Measurements from ENCODE around the gene ARMC3.
A peak's percentile ranks its signal among the peaks of the same experiment; 100 is the strongest.
"Not testable (repeated sequence)": the region's sequence is repeated elsewhere in the genome, so short reads cannot be mapped to it uniquely, and the experiment has no call there.

Gene ARMC3

GRCh38 chr10:23067337-23067736, 139.5 kb downstream of the ARMC3 start:
- TF ChIP-seq CTCF (IDR thresholded peaks at IDR 0.05; ENCODE audit: low read depth, low read length, missing control alignments): no peak
- H3K4me3 ChIP-seq (ENCODE audit: low read depth, low read length): no peak overlapping the region
- DNase-seq (ENCODE audit: low read depth): no peak
- in situ Hi-C loops (cut with HindIII; ENCODE audit: low sequenced_read_pairs): no loop called here

GRCh38 chr10:23067939-23068775, 140.3 kb downstream of the ARMC3 start:
- peak; percentile 47 for DNase-seq (ENCODE audit: low read depth)
- in situ Hi-C loops (cut with HindIII; ENCODE audit: low sequenced_read_pairs): no loop called here

GRCh38 chr10:23069019-23069815, 141.4 kb downstream of the ARMC3 start:
- in situ Hi-C loops (cut with HindIII; ENCODE audit: low sequenced_read_pairs): no loop called here
- no peak for DNase-seq (ENCODE audit: low read depth)
- TF ChIP-seq CTCF (IDR thresholded peaks at IDR 0.05; ENCODE audit: low read depth, low read length, missing control alignments): no peak
- H3K4me3 ChIP-seq (ENCODE audit: low read depth, low read length): no peak overlapping the region

More at GRCh38 chr10:23067939-23068775, 140.3 kb downstream of the ARMC3 start:
- TF ChIP-seq CTCF (IDR thresholded peaks at IDR 0.05; ENCODE audit: low read depth, low read length, missing control alignments): peak; percentile 88
- H3K4me3 ChIP-seq (ENCODE audit: low read depth, low read length): no peak overlapping the region

GRCh38 chr10:23070092-23070912, 142.4 kb downstream of the ARMC3 start:
- DNase-seq (ENCODE audit: low read depth); in situ Hi-C loops (cut with HindIII; ENCODE audit: low sequenced_read_pairs); H3K4me3 ChIP-seq (ENCODE audit: low read depth, low read length): not testable (repeated sequence)

- TF ChIP-seq CTCF (IDR thresholded peaks at IDR 0.05; ENCODE audit: low read depth, low read length, missing control alignments): no peak
- no peak for DNase-seq (ENCODE audit: low read depth)
- no peak overlapping the region for H3K4me3 ChIP-seq (ENCODE audit: low read depth, low read length)
- in situ Hi-C loops (cut with HindIII; ENCODE audit: low sequenced_read_pairs): no loop called here
Observed at GRCh38 chr10:23070913-23071218, 143.0 kb downstream of the ARMC3 start.

GRCh38 chr10:23072593-23072992, 144.7 kb downstream of the ARMC3 start:
- in situ Hi-C loops (cut with HindIII; ENCODE audit: low sequenced_read_pairs); H3K4me3 ChIP-seq (ENCODE audit: low read depth, low read length); DNase-seq (ENCODE audit: low read depth): not testable (repeated sequence)

GRCh38 chr10:23073527-23073926, 145.7 kb downstream of the ARMC3 start:
- DNase-seq (ENCODE audit: low read depth): no peak
- in situ Hi-C loops (cut with HindIII; ENCODE audit: low sequenced_read_pairs): no loop called here
- no peak overlapping the region for H3K4me3 ChIP-seq (ENCODE audit: low read depth, low read length)
- no peak for TF ChIP-seq CTCF (IDR thresholded peaks at IDR 0.05; ENCODE audit: low read depth, low read length, missing control alignments)
